HG03025 (cell line): Measurements from ENCODE around the gene CAMK2D.
A peak's percentile ranks its signal among the peaks of the same experiment; 100 is the strongest.

Experiments used
- ATAC-seq: cut with Tn5 transposase; IDR thresholded peaks from one replicate; pipeline ENCODE4 v1.9.1; 2021; ENCODE audit warnings: mild to moderate bottlenecking, moderate library complexity; ENCODE audit not compliant: unreplicated experiment, low FRiP score

Gene CAMK2D

GRCh38 chr4:113579360-113579759 lies 182.2 kb downstream of the CAMK2D start:
- ATAC-seq, result no peak

- ATAC-seq, result no peak
Measured at GRCh38 chr4:113576947-113577678, 184.4 kb downstream of the CAMK2D start.

- ATAC-seq, result no peak
Measured at GRCh38 chr4:113575401-113575800, 186.1 kb downstream of the CAMK2D start.

GRCh38 chr4:113574636-113575103 lies 186.9 kb downstream of the CAMK2D start:
- no peak for ATAC-seq

GRCh38 chr4:113572620-113573019 lies 188.9 kb downstream of the CAMK2D start:
- no peak for ATAC-seq

- ATAC-seq, result no peak
Measured at GRCh38 chr4:113566015-113566795, 195.3 kb downstream of the CAMK2D start.

GRCh38 chr4:113565702-113566012 lies 195.9 kb downstream of the CAMK2D start:
- ATAC-seq, result no peak

GRCh38 chr4:113564493-113564892 lies 197.0 kb downstream of the CAMK2D start:
- peak; percentile 20 for ATAC-seq

- no peak for ATAC-seq
Measured at GRCh38 chr4:113563691-113564378, 197.7 kb downstream of the CAMK2D start.

GRCh38 chr4:113561758-113562157 lies 199.8 kb downstream of the CAMK2D start:
- no peak for ATAC-seq

GRCh38 chr4:113561092-113561491 lies 200.4 kb downstream of the CAMK2D start:
- no peak for ATAC-seq

- no peak for ATAC-seq
Measured at GRCh38 chr4:113560579-113560978, 201.0 kb downstream of the CAMK2D start.

- no peak for ATAC-seq
Measured at GRCh38 chr4:113559947-113560346, 201.6 kb downstream of the CAMK2D start.

- ATAC-seq, result no peak
Measured at GRCh38 chr4:113556382-113557134, 205.0 kb downstream of the CAMK2D start.

GRCh38 chr4:113555868-113556267 lies 205.7 kb downstream of the CAMK2D start:
- ATAC-seq, result no peak

GRCh38 chr4:113553082-113553481 lies 208.5 kb downstream of the CAMK2D start:
- no peak for ATAC-seq

GRCh38 chr4:113550510-113550909 lies 211.0 kb downstream of the CAMK2D start:
- ATAC-seq, result no peak

- no peak for ATAC-seq
Measured at GRCh38 chr4:113548303-113548702, 213.2 kb downstream of the CAMK2D start.

GRCh38 chr4:113547487-113548042 lies 214.0 kb downstream of the CAMK2D start:
- ATAC-seq, result peak; percentile 99

GRCh38 chr4:113541933-113542332 lies 219.6 kb downstream of the CAMK2D start:
- ATAC-seq, result no peak
